Lower lobe of right lung (tissue), 2 donors: ENCODE data around the gene ALDH3B1. TPM values are rescaled to one million over a fixed set of nuclear protein-coding genes. Genes with fewer than 3 reads are reported as not detected.
"Not testable (repeated sequence)": the region's sequence is repeated elsewhere in the genome, so short reads cannot be mapped to it uniquely, and the experiment has no call there.

ENCODE experiments used
- ATAC-seq, 2 donors: fragments of 200-7000 bp; cut with Tn5 transposase; one replicate each; pipeline ENCODE4 v1.9.1; 2020 to 2022; ENCODE audit warnings: mild to moderate bottlenecking in 2 of 2, moderate library complexity in 2 of 2
- DNase-seq: peaks from one replicate; pipeline ENCODE4 v3.0.0-alpha.2; 2020
- H3K27ac ChIP-seq: fragments of 200-600 bp; one replicate; pipeline ENCODE4 v1.8.0; 2022
- H3K27me3 ChIP-seq: fragments of 200-600 bp; one replicate; pipeline ENCODE4 v1.8.0; 2022; ENCODE audit warnings: low read depth
- H3K36me3 ChIP-seq: fragments of 200-600 bp; one replicate; pipeline ENCODE4 v1.8.0; 2022; ENCODE audit warnings: mild to moderate bottlenecking
- H3K4me1 ChIP-seq: fragments of 200-600 bp; one replicate; pipeline ENCODE4 v1.8.0; 2022
- H3K4me3 ChIP-seq: fragments of 200-600 bp; one replicate; pipeline ENCODE4 v1.8.0; 2022; ENCODE audit warnings: mild to moderate bottlenecking
- H3K9me3 ChIP-seq: fragments of 200-600 bp; one replicate; pipeline ENCODE4 v1.8.0; 2022
- CTCF ChIP-seq: fragments of 200-600 bp; IDR thresholded peaks from one replicate; pipeline ENCODE4 v1.8.0; 2022; ENCODE audit warnings: antibody characterized with exemption, mild to moderate bottlenecking
- intact Hi-C: fragments of 100-400 bp; cut with DNase I; formaldehyde crosslinking; loops from one replicate; pipeline ENCODE4 v1.11.0; 2022
- long read RNA-seq: library from polyadenylated mRNA; unstranded; transcript quantifications from one replicate; pipeline ENCODE4 v2.0.0, GENCODE V29; 2021
- total RNA-seq: library from RNA; stranded (reverse); fragmentation: NEBNext Ultra II Directional; extraction: Animal tissue kit (Norgen Biotek cat#: 25700); gene quantifications from one replicate; pipeline ENCODE4 v1.2.1, GENCODE V29; 2021
- donor health status: DM: no; HTN: yes; CAD: no; lungs with severe emphysema.

Gene ALDH3B1
- total RNA-seq = 104 TPM
- long read RNA-seq, transcript ALDH3B1-204 (10 exons, 2,280 nt) = minor isoform, 6 of 132 reads
- long read RNA-seq, transcript ALDH3B1-201 (10 exons, 2,786 nt) = major isoform, 56 of 132 reads
- long read RNA-seq, partial matches to known transcripts = 31 of 132 reads
- long read RNA-seq, other reads (novel, unspliced or antisense) = 37 of 132 reads

GRCh38 chr11:68010090-68011041 is at the start of gene ALDH3B1:
TSS of gene ALDH3B1 (plus strand) at chr11:68010327. CDS start at chr11:68015298, 4,971 bp downstream.
- DNase-seq (peak; percentile 98), ATAC-seq (peak; percentile 75 to 85)
- no peaks in the 10 kb centered on the region for H3K9me3 ChIP-seq
- TF ChIP-seq CTCF = no peak
- H3K4me1 ChIP-seq = peaks cover 66% of the 10 kb centered on the region
- peak within 1 kb of the TSS; percentile 62 for H3K4me3 ChIP-seq
- H3K27me3 ChIP-seq = no peaks in the 10 kb centered on the region
- H3K27ac ChIP-seq = peak within 1 kb of the TSS; percentile 86
- intact Hi-C loops = no loop called here
- no peaks in the 10 kb centered on the region for H3K36me3 ChIP-seq

DNA sequence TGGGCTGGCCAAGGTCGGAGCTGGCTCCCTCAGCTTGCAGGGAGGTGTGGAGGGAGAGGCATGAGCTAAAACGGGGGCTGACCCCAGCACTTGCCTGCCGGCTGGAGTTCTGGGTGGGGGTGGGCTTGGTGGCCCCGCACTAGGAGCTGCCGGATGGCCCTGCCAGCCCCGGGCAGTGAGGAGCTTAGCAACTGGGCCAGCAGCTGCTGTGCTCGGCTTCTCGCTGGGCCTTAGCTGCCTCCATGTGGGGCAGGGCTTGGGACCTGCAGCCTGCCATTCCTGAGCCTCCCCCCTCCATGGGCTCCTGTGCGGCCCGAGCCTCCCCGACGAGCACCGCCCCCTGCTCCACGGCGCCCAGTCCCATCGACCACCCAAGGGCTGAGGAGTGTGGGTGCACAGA is 46.9 kb upstream of the ALDH3B1 start:
- H3K4me1 ChIP-seq, H3K27ac ChIP-seq, intact Hi-C loops, H3K4me3 ChIP-seq, DNase-seq, ATAC-seq, H3K9me3 ChIP-seq, H3K36me3 ChIP-seq, H3K27me3 ChIP-seq: not testable (repeated sequence)

DNA sequence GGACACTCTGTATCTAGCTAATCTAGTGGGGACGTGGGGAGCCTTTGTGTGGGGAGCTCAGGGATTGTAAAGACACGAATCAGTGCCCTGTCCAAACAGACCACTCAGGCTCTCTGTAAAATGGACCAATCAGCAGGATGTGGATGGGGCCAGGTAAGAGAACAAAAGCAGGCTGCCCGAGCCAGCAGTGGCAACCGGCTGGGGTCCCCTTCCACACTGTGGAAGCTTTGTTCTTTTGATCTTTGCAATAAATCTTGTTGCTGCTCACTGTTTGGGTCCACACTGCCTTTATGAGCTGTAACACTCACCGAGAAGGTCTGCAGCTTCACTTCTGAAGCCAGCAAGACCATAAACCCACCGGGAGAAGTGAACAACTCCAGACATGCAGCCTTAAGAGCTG is 46.2 kb upstream of the ALDH3B1 start:
- intact Hi-C loops, DNase-seq, H3K27me3 ChIP-seq, ATAC-seq, H3K4me1 ChIP-seq, H3K27ac ChIP-seq, H3K9me3 ChIP-seq, H3K4me3 ChIP-seq, H3K36me3 ChIP-seq: not testable (repeated sequence)

DNA sequence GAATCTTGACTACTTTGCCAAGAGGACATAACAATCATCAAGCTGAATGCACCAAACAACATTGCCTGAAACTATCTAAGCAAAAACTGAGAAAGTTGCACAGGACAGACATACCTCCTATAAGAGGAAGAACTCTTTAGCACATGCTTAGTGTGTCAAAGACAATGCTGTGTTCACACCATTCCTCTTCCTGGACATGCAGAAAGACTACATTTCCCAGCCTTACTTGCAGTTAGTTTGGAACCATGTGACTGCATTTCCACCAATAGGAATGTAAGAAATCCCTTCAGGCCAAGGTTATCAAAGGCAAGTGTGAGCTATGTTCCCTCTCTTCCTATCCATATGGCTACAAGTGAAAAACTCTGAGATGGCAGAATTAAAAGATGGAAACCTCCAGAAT is 45.4 kb upstream of the ALDH3B1 start:
- H3K4me3 ChIP-seq, H3K9me3 ChIP-seq, H3K27ac ChIP-seq, H3K36me3 ChIP-seq, intact Hi-C loops, H3K27me3 ChIP-seq, DNase-seq, H3K4me1 ChIP-seq, ATAC-seq: not testable (repeated sequence)

DNA sequence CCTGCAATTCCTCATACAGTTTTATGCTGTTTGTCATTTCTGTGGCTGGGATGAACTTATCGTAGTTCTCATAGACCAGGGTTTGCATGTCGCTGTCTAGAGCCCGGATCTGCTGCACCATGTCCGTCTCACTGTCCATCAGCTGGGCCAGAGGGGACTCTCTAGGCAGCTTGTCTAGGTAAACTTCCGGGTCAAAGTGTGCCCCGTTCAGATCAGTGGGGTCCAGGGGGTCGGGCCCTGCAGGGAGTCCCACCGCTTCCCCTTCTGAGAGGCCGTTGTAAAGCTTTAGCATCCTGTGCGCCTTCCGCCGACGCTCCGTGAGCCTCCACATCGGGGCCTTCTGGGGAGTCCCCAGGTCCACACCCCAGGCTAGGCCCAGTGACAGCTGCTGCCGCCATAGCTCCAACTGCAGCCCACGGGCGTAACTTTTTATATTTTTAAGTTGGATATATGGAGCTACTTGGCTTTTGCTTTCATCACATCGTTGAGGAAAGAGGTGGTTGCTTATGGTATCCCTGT is 44.2 kb upstream of the ALDH3B1 start:
- intact Hi-C loops, DNase-seq, H3K27ac ChIP-seq, H3K9me3 ChIP-seq, H3K27me3 ChIP-seq, H3K4me3 ChIP-seq, ATAC-seq, H3K4me1 ChIP-seq, H3K36me3 ChIP-seq: not testable (repeated sequence)

GRCh38 chr11:67974746-67975145 is 35.4 kb upstream of the ALDH3B1 start:
- DNase-seq, H3K4me3 ChIP-seq, H3K27ac ChIP-seq, ATAC-seq, H3K27me3 ChIP-seq, H3K4me1 ChIP-seq, H3K9me3 ChIP-seq, intact Hi-C loops, H3K36me3 ChIP-seq: not testable (repeated sequence)

- H3K9me3 ChIP-seq, intact Hi-C loops, H3K27ac ChIP-seq, H3K36me3 ChIP-seq, H3K27me3 ChIP-seq, H3K4me1 ChIP-seq, H3K4me3 ChIP-seq, ATAC-seq: not testable (repeated sequence)
- DNase-seq = peak; percentile 61
Observed at GRCh38 chr11:67978766-67979418, 31.2 kb upstream of the ALDH3B1 start.

- H3K4me1 ChIP-seq, DNase-seq, H3K27ac ChIP-seq, H3K36me3 ChIP-seq, H3K4me3 ChIP-seq, H3K9me3 ChIP-seq, H3K27me3 ChIP-seq, intact Hi-C loops, ATAC-seq: not testable (repeated sequence)
Observed at GRCh38 chr11:67981226-67981625, 28.9 kb upstream of the ALDH3B1 start.

GRCh38 chr11:67982255-67982857 is 27.8 kb upstream of the ALDH3B1 start:
- H3K4me3 ChIP-seq, H3K36me3 ChIP-seq, intact Hi-C loops, H3K27me3 ChIP-seq, H3K4me1 ChIP-seq, ATAC-seq, DNase-seq, H3K27ac ChIP-seq, H3K9me3 ChIP-seq: not testable (repeated sequence)
